Activated naive CD8-positive, alpha-beta T cell treated with anti-CD3 and anti-CD28 coated beads, Interleukin-2, amount 50 U/mL, for 16 hours (primary cell): ENCODE measurements around the gene TIMMDC1.
"Not testable (repeated sequence)": the region's sequence is repeated elsewhere in the genome, so short reads cannot be mapped to it uniquely, and the experiment has no call there.

Source experiments
- DNase-seq: peaks from one replicate; pipeline ENCODE4 v3.0.0-alpha.2; 2020; ENCODE audit warnings: low read depth, low spot score

Gene TIMMDC1

GRCh38 chr3:119557192-119557876 is 59.0 kb downstream of the TIMMDC1 start:
- no peak for DNase-seq

DNA sequence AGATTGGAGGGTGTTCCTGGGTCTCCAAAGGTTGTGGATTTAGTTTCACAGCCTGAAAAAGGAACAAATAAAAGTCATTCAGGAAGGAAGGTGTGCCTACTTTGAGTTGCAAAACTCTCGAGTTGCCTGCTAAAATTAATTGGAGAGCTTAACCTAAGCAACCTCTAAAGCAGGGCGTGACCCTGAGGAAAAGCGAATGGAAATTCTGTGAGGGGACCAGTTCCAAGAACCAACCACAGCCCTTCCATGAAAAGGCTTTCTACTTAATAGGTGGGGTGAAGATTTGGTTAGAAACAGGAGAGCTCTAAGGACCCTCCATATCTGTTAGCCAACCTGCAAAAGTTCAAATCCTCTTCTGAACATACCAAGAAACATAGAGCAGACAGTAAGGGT is 59.5 kb downstream of the TIMMDC1 start:
- DNase-seq = no peak

GRCh38 chr3:119558626-119559317 is 60.4 kb downstream of the TIMMDC1 start:
- no peak for DNase-seq

DNA sequence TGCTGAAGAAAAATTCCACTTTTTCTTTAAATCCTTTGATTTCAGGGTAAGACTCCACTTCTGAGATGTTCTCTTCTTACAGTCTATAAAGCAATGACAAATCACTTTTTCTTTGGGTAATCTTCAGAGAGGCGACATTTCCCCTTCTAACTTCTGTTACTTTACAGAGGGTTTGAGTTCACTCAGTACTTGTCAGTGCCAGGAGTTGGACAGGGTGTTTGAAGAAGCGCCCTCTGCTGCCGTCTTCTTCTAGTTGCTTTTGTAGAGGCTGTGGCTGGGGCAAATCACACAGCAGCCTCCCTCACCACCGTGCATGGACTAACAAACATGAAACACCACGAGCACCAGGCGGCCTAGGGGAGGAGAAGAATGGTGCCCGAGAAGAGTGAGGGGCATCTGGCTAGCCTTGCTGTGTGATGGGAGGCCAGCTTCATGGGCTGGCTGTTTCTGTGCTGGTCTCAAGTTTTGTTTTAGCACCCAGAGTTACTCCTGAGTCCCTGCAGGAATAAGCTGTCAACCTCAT is 61.2 kb downstream of the TIMMDC1 start, which contains the start of gene CD80:
Gene CD80, minus strand, starts transcription at position 174 of the 523 bp plus-strand sequence. CDS start 1,886 bp downstream, outside the sequence.
- no peak for DNase-seq

GRCh38 chr3:119560160-119560559 is 61.8 kb downstream of the TIMMDC1 start:
- no peak for DNase-seq

GRCh38 chr3:119562307-119562961 is 64.1 kb downstream of the TIMMDC1 start:
- no peak for DNase-seq

DNA sequence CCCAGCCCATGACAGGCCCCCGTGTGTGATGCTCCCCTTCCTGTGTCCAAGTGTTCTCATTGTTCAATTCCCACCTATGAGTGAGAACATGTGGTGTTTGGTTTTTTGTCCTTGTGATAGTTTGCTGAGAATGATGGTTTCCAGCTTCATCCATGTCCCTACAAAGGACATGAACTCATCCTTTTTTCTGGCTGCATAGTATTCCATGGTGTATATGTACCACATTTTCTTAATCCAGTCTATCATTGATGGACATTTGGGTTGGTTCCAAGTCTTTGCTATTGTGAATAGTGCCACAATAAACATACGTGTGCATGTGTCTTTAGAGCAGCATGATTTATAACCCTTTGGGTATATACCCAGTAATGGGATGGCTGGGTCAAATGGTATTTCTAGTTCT is 65.0 kb downstream of the TIMMDC1 start:
- not testable (repeated sequence) for DNase-seq

DNA sequence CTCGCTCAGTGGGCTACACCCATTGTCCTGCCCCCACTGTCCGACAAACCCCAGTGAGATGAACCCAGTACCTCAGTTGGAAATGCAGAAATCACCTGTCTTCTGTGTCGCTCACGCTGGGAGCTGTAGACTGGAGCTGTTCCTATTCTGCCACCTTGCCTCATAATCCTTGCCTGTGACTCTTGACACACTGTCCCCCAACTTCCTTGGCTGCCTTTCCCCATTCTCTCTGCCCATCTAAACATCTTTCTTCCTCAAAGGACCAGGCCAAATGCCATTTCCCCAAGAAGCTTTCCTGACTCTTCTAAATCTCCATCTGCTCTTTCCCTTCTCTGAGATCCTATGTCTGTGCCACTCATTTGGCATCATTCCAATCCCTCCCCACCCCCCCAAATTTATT is 70.8 kb downstream of the TIMMDC1 start:
- DNase-seq = no peak

DNA sequence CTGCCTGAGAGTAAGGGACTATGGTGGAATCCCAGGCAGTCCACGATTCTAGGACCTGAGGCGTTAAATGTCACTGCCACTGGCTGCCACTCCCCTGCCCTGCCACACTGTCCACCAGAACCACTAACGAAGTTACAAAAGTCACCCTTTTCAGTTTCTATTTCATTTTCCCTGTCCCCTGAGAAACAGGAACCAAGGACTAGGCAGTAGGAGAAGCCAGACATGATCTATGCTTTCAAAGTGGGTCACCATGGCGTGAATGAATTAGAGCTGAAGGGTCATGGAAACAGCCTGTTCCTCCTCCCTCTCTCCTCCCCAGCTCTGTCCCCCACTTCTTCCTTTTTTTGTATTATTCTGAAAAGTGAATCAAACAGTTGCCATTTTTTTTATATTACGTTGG is 71.9 kb downstream of the TIMMDC1 start:
- DNase-seq = no peak

GRCh38 chr3:119571230-119571629 is 72.9 kb downstream of the TIMMDC1 start:
- DNase-seq = no peak

DNA sequence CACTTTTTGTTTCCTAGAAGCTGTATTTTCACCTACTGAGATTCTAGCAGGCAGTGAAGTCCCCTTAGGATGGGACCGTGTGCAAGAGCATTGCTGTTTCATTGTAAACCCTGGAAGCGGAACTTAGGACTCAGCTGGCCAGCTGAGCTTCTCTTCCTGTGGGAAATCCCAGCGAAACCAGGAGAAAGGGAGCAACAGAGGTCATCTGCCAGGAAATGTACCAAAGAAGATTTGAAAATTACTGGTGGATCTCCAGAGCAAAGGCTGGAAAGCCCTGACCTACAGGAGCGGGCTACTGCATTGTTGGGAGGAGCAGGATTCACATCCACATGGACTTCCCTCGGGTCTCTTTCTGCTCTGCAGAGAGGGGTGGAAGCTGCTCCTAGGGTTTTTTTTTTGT is 73.3 kb downstream of the TIMMDC1 start:
- DNase-seq = no peak
